Endodermal cell (in vitro differentiated cells): ENCODE measurements around the gene TMEM259. TPM values are rescaled to one million over a fixed set of nuclear protein-coding genes. Genes with fewer than 3 reads are reported as not detected.

Experiments used
- DNase-seq: peaks from one replicate; pipeline ENCODE4 v3.0.0-alpha.2; 2017
- H3K27ac ChIP-seq: 2 replicates; pipeline ENCODE4 v1.5.1; 2013; ENCODE audit warnings: mild to moderate bottlenecking, low read depth, low read length, moderate library complexity
- H3K27me3 ChIP-seq: 2 replicates; pipeline ENCODE4 v1.6.1; 2013; ENCODE audit warnings: mild to moderate bottlenecking, low read length, moderate library complexity; ENCODE audit not compliant: insufficient read depth, control insufficient read depth, poor library complexity, severe bottlenecking
- H3K36me3 ChIP-seq: 2 replicates; pipeline ENCODE4 v1.7.0; 2013; ENCODE audit warnings: mild to moderate bottlenecking, low read length, moderate library complexity; ENCODE audit not compliant: control insufficient read depth, insufficient read depth
- H3K4me1 ChIP-seq: one replicate; pipeline ENCODE4 v1.7.0; 2013; ENCODE audit warnings: low read length; ENCODE audit not compliant: control insufficient read depth, insufficient read depth
- H3K4me3 ChIP-seq: 2 replicates; pipeline ENCODE4 v1.5.1; 2013; ENCODE audit warnings: mild to moderate bottlenecking, low read length, moderate library complexity
- H3K9ac ChIP-seq: 2 replicates; pipeline ENCODE4 v1.6.1; 2013; ENCODE audit warnings: mild to moderate bottlenecking, low read length, moderate library complexity; ENCODE audit not compliant: poor library complexity, severe bottlenecking; ENCODE audit errors: extremely low read depth
- H3K9me3 ChIP-seq: 2 replicates; pipeline ENCODE4 v1.6.1; 2013; ENCODE audit warnings: mild to moderate bottlenecking, low read length, moderate library complexity; ENCODE audit not compliant: control insufficient read depth
- H3K27ac Mint-ChIP-seq: 2 replicates; pipeline ENCODE4 v1.8.0; 2020; ENCODE audit warnings: mixed read lengths
- H3K27me3 Mint-ChIP-seq: 2 replicates; pipeline ENCODE4 v1.8.0; 2021; ENCODE audit warnings: mild to moderate bottlenecking, mixed read lengths; ENCODE audit not compliant: insufficient read depth
- H3K36me3 Mint-ChIP-seq: 2 replicates; pipeline ENCODE4 v1.8.0; 2020; ENCODE audit warnings: low read depth, mixed read lengths
- H3K4me1 Mint-ChIP-seq: 2 replicates; pipeline ENCODE4 v1.8.0; 2020; ENCODE audit warnings: mixed read lengths
- H3K4me3 Mint-ChIP-seq: 2 replicates; pipeline ENCODE4 v1.8.0; 2020; ENCODE audit warnings: mild to moderate bottlenecking, moderate library complexity, mixed read lengths
- H3K9me3 Mint-ChIP-seq: 2 replicates; pipeline ENCODE4 v1.8.0; 2020; ENCODE audit warnings: mild to moderate bottlenecking, mixed read lengths
- CTCF ChIP-seq: fragments of 200-600 bp; sonication (generic); conservative IDR thresholded peaks from 2 replicates; pipeline ENCODE4 v1.5.0; 2021; ENCODE audit warnings: antibody characterized with exemption, mild to moderate bottlenecking
- WGBS, 2 experiments: methylation state at CpG; one replicate each; pipeline versions ENCODE4 v1.1.5 to v1.1.7; 2013; ENCODE audit warnings: missing lambda C conversion rate in 2 of 2, mixed read lengths in 1 of 2; ENCODE audit not compliant: insufficient coverage in 1 of 2, insufficient read length in 1 of 2; 5-methylcytosine and 5-hydroxymethylcytosine counted together
- total RNA-seq, 2 donors: library from RNA; stranded (reverse); fragmentation: NEBNext Ultra II Directional in 1 of 2; extraction: Animal tissue kit (Norgen Biotek cat#: 25700) in 1 of 2; gene quantifications; 2 replicates in 1 of 2; 3 replicates in 1 of 2; pipeline ENCODE4 v1.2.1, GENCODE V29; 2021

The TMEM259 gene
- total RNA-seq, 2 donors from 2014 or later, result 157 to 176 TPM

- H3K36me3 ChIP-seq, result peaks cover 52% of the 10 kb centered on the region
- DNase-seq, result peak; percentile 78
- H3K27ac Mint-ChIP-seq, result no peak overlapping the region
- H3K4me3 Mint-ChIP-seq, result no peak overlapping the region
- peaks cover 25% of the 10 kb centered on the region for H3K9me3 ChIP-seq
- peak; percentile 92 for TF ChIP-seq CTCF
- no peaks in the 10 kb centered on the region for H3K4me1 ChIP-seq
- no peaks in the 10 kb centered on the region for H3K27me3 Mint-ChIP-seq
- no peaks in the 10 kb centered on the region for H3K4me1 Mint-ChIP-seq
- no peaks in the 10 kb centered on the region for H3K27me3 ChIP-seq
- H3K36me3 Mint-ChIP-seq, result peaks cover 59% of the 10 kb centered on the region
- peaks cover 29% of the 10 kb centered on the region for H3K9me3 Mint-ChIP-seq
- no peak overlapping the region for H3K27ac ChIP-seq
- H3K4me3 ChIP-seq, result no peak overlapping the region
- WGBS, 2 experiments, result 94 to 96% methylated on average over 13 to 14 of the region's 14 CpGs
- H3K9ac ChIP-seq, result no peak overlapping the region
These were observed 50.2 kb downstream of the TMEM259 start for GRCh38 chr19:970695-971094.

GRCh38 chr19:966485-967088 is 54.3 kb downstream of the TMEM259 start:
- WGBS, 2 experiments, result 91 to 94% methylated on average over 12 to 17 of the region's 17 CpGs
- Histone ChIP-seq H3K9ac (no peak overlapping the region), H3K4me1 (no peaks in the 10 kb centered on the region), H3K27me3 (no peaks in the 10 kb centered on the region), H3K36me3 (peaks cover 70% of the 10 kb centered on the region), H3K4me3 (no peak overlapping the region), H3K9me3 (peaks cover 35% of the 10 kb centered on the region), H3K27ac (no peak overlapping the region)
- no peak for DNase-seq
- no peak for TF ChIP-seq CTCF
- H3K4me3 Mint-ChIP-seq, result no peak overlapping the region
- peaks cover 82% of the 10 kb centered on the region for H3K36me3 Mint-ChIP-seq
- no peaks in the 10 kb centered on the region for H3K27me3 Mint-ChIP-seq
- H3K27ac Mint-ChIP-seq, result no peak overlapping the region
- H3K9me3 Mint-ChIP-seq, result peaks cover 29% of the 10 kb centered on the region
- H3K4me1 Mint-ChIP-seq, result no peaks in the 10 kb centered on the region

- DNase-seq, result no peak
- WGBS, 2 experiments, result 96% methylated on average over 15 to 19 of the region's 19 CpGs
- peaks cover 22% of the 10 kb centered on the region for H3K9me3 Mint-ChIP-seq
- H3K9ac ChIP-seq, result no peak overlapping the region
- peaks cover 26% of the 10 kb centered on the region for H3K9me3 ChIP-seq
- no peaks in the 10 kb centered on the region for H3K27me3 ChIP-seq
- H3K36me3 ChIP-seq, result peaks cover 70% of the 10 kb centered on the region
- no peak overlapping the region for H3K27ac ChIP-seq
- peaks cover 80% of the 10 kb centered on the region for H3K36me3 Mint-ChIP-seq
- H3K27ac Mint-ChIP-seq, result no peak overlapping the region
- H3K27me3 Mint-ChIP-seq, result no peaks in the 10 kb centered on the region
- no peaks in the 10 kb centered on the region for H3K4me1 ChIP-seq
- no peak overlapping the region for H3K4me3 Mint-ChIP-seq
- no peak overlapping the region for H3K4me3 ChIP-seq
- no peaks in the 10 kb centered on the region for H3K4me1 Mint-ChIP-seq
- TF ChIP-seq CTCF, result no peak
These were observed 55.9 kb downstream of the TMEM259 start for GRCh38 chr19:964761-965694.
